HCT116 (cell line): ENCODE measurements around the gene MYZAP. TPM values are rescaled to one million over a fixed set of nuclear protein-coding genes. Genes with fewer than 3 reads are reported as not detected.

Experiments used
- ATAC-seq: fragments of 200-7000 bp; cut with Tn5 transposase; 2 replicates; pipeline ENCODE4 v1.9.1; 2020; ENCODE audit warnings: mild to moderate bottlenecking, moderate library complexity
- BruUV-seq: library from RNA; stranded (reverse); fragments of 400-500 nt; replicated peaks from 2 replicates; lab custom pipeline; 2021; lab: Mats Ljungman, UMichigan
- CTCF ChIA-PET: fragments of 300-600 bp; sonication (Branson Sonifier 250); formaldehyde crosslinking; loops from one replicate; lab custom pipeline; 2021; ENCODE audit warnings: antibody characterized with exemption; lab: Charles Lee
- POLR2A ChIA-PET: fragments of 300-600, 350-600 bp; sonication (Branson Sonifier 250); formaldehyde crosslinking; loops from one replicate; lab custom pipeline; 2021; ENCODE audit warnings: antibody characterized with exemption; lab: Charles Lee
- RAD21 ChIA-PET, 2 experiments: fragments of 300-600 bp; sonication (Branson Sonifier 250); formaldehyde crosslinking; loops; one replicate each; lab custom pipeline; 2023; ENCODE audit warnings: low total read pairs in 2 of 2; ENCODE audit not compliant: uncharacterized antibody in 2 of 2, unreplicated experiment in 2 of 2, low non-redundant PET in 1 of 2; lab: Charles Lee
- DNase-seq: peaks from one replicate; pipeline ENCODE4 v3.0.0-alpha.2; 2010; ENCODE audit warnings: low read depth, low spot score
- H2AFZ ChIP-seq: fragments of 200-600 bp; shearing (Covaris generic), sonication (generic); 2 replicates; pipeline ENCODE4 v1.6.1; 2017; ENCODE audit warnings: low read depth, mixed run types, mixed read lengths, antibody characterized with exemption, low read length; ENCODE audit not compliant: poor library complexity, severe bottlenecking
- H3K27ac ChIP-seq: 2 replicates; pipeline ENCODE4 v1.5.1; 2012; ENCODE audit warnings: low read depth, low read length
- H3K27me3 ChIP-seq: fragments of 200-600 bp; sonication (generic); 2 replicates; pipeline ENCODE4 v1.6.1; 2016; ENCODE audit warnings: mixed run types, low read length, mixed read lengths; ENCODE audit not compliant: insufficient read depth
- H3K36me3 ChIP-seq, 2 experiments: fragments of 200-500 bp in 1 of 2; fragments of 200-600 bp in 1 of 2; sonication (Bioruptor generic) in 1 of 2; sonication (generic) in 1 of 2; 2 replicates each; pipeline versions ENCODE4 v1.5.1 to v1.6.1; 2014 to 2016; ENCODE audit warnings: low read length in 2 of 2, inconsistent platforms in 1 of 2, mixed read lengths in 1 of 2, mixed run types in 1 of 2; ENCODE audit not compliant: insufficient read depth in 2 of 2, control insufficient read depth in 1 of 2
- H3K4me1 ChIP-seq, 2 experiments: fragments of 200-600 bp in 1 of 2; sonication (generic) in 1 of 2; 2 replicates each; pipeline versions ENCODE4 v1.5.1 to v1.6.1; 2012 to 2017; ENCODE audit warnings: low read length in 2 of 2, inconsistent platforms in 1 of 2, mild to moderate bottlenecking in 1 of 2, mixed read lengths in 1 of 2, mixed run types in 1 of 2, moderate library complexity in 1 of 2; ENCODE audit not compliant: insufficient read depth in 2 of 2, control insufficient read depth in 1 of 2
- H3K4me2 ChIP-seq: fragments of 200-600 bp; sonication (generic); 2 replicates; pipeline ENCODE4 v1.6.1; 2017; ENCODE audit warnings: mixed run types, low read length, mixed read lengths
- H3K4me3 ChIP-seq, 2 experiments: fragments of 200-600 bp in 1 of 2; sonication (generic) in 1 of 2; replicated peaks in 1 of 2; 2 replicates each; pipeline ENCODE4 v1.5.1; 2011 to 2016; ENCODE audit warnings: low read length in 2 of 2, control low read depth in 1 of 2, low read depth in 1 of 2, mild to moderate bottlenecking in 1 of 2, mixed read lengths in 1 of 2, mixed run types in 1 of 2
- H3K79me2 ChIP-seq: fragments of 200-600 bp; sonication (generic); 2 replicates; pipeline ENCODE4 v1.6.1; 2017; ENCODE audit warnings: mild to moderate bottlenecking, mixed run types, low read length, moderate library complexity, mixed read lengths; ENCODE audit not compliant: insufficient read depth
- H3K9ac ChIP-seq: fragments of 200-600 bp; sonication (generic); 2 replicates; pipeline ENCODE4 v1.6.1; 2016; ENCODE audit warnings: low read length, mixed read lengths
- H3K9me2 ChIP-seq: fragments of 200-600 bp; sonication (generic), shearing (Covaris generic); 2 replicates; pipeline ENCODE4 v1.6.1; 2017; ENCODE audit warnings: mixed run types, mild to moderate bottlenecking, moderate library complexity; ENCODE audit not compliant: insufficient read depth
- H3K9me3 ChIP-seq, 2 experiments: fragments of 200-500 bp in 1 of 2; fragments of 200-600 bp in 1 of 2; sonication (Bioruptor generic) in 1 of 2; sonication (generic) in 1 of 2; 2 replicates each; pipeline ENCODE4 v1.6.1; 2014 to 2017; ENCODE audit warnings: low read length in 2 of 2, mixed read lengths in 2 of 2, inconsistent platforms in 1 of 2, low read depth in 1 of 2, mild to moderate bottlenecking in 1 of 2, mixed run types in 1 of 2, moderate library complexity in 1 of 2; ENCODE audit not compliant: control insufficient read depth in 1 of 2, insufficient read depth in 1 of 2
- H4K20me1 ChIP-seq: fragments of 200-600 bp; sonication (generic), shearing (Covaris generic); 2 replicates; pipeline ENCODE4 v1.6.1; 2017; ENCODE audit warnings: mixed run types, mild to moderate bottlenecking, moderate library complexity; ENCODE audit not compliant: insufficient read depth
- CBX3 ChIP-seq: IDR thresholded peaks from 2 replicates; pipeline ENCODE4 v1.6.1; 2012; ENCODE audit warnings: low read depth
- CEBPB ChIP-seq: IDR thresholded peaks from 2 replicates; pipeline ENCODE4 v1.6.1; 2012; ENCODE audit warnings: low read depth
- EGR1 ChIP-seq: IDR thresholded peaks from 2 replicates; pipeline ENCODE4 v1.6.1; 2012; ENCODE audit warnings: low read depth
- ELF1 ChIP-seq: IDR thresholded peaks from 2 replicates; pipeline ENCODE4 v1.6.1; 2012; ENCODE audit warnings: low read depth, borderline replicate concordance
- EZH2 ChIP-seq: fragments of 200-600 bp; sonication (generic); IDR thresholded peaks from 2 replicates; pipeline ENCODE4 v1.6.1; 2017; ENCODE audit warnings: antibody characterized with exemption, mixed run types
- EZH2phosphoT487 ChIP-seq: fragments of 200-600 bp; IDR thresholded peaks from 2 replicates; pipeline ENCODE4 v1.6.1; 2018; ENCODE audit warnings: antibody characterized with exemption, borderline replicate concordance
- FOSL1 ChIP-seq: IDR thresholded peaks from 2 replicates; pipeline ENCODE4 v1.6.1; 2012; ENCODE audit warnings: low read depth
- JUND ChIP-seq: IDR thresholded peaks from 2 replicates; pipeline ENCODE4 v1.6.1; 2012
- POLR2A ChIP-seq: IDR thresholded peaks from 2 replicates; pipeline ENCODE4 v1.7.0; 2011; ENCODE audit warnings: borderline replicate concordance; ENCODE audit not compliant: insufficient read depth, insufficient read length; ENCODE audit errors: extremely low read depth
- POLR2AphosphoS5 ChIP-seq: IDR thresholded peaks from 2 replicates; pipeline ENCODE4 v1.6.1; 2011; ENCODE audit warnings: mild to moderate bottlenecking, low read depth, low read length, moderate library complexity
- RAD21 ChIP-seq: IDR thresholded peaks from 2 replicates; pipeline ENCODE4 v1.6.1; 2012; ENCODE audit warnings: low read depth, mild to moderate bottlenecking
- SIN3A ChIP-seq: IDR thresholded peaks from 2 replicates; pipeline ENCODE4 v1.6.1; 2012; ENCODE audit warnings: low read depth
- SRF ChIP-seq: IDR thresholded peaks from 2 replicates; pipeline ENCODE4 v1.6.1; 2012; ENCODE audit warnings: low read depth
- TCF7L2 ChIP-seq: IDR thresholded peaks from 2 replicates; pipeline ENCODE4 v1.7.0; 2011; ENCODE audit warnings: borderline replicate concordance, inconsistent platforms; ENCODE audit not compliant: insufficient read depth, insufficient read length; ENCODE audit errors: extremely low read depth
- ZFX ChIP-seq: fragments of 450-650 bp; IDR thresholded peaks from 2 replicates; pipeline ENCODE4 v1.6.1; 2017
- ZNF274 ChIP-seq: fragments of 200-500 bp; sonication (Bioruptor generic); IDR thresholded peaks from 2 replicates; pipeline ENCODE4 v1.6.1; 2014; ENCODE audit warnings: mild to moderate bottlenecking, low read depth, low read length, inconsistent platforms
- intact Hi-C: fragments of 100-400 bp; cut with micrococcal nuclease; formaldehyde crosslinking; loops from 2 replicates; pipeline ENCODE4 v1.10.0; 2022
- total RNA-seq: library from RNA; stranded (reverse); gene quantifications from one replicate; pipeline ENCODE4 v1.2.1, GENCODE V29; 2021; ENCODE audit not compliant: unreplicated experiment
- TF ChIP-seq, protein P1 (sequence below): IDR thresholded peaks from 2 replicates; pipeline ENCODE4 v1.6.1; 2011; ENCODE audit warnings: mild to moderate bottlenecking, low read length, moderate library complexity; ENCODE audit not compliant: insufficient replicate concordance; ENCODE audit errors: extremely low read depth
- TF ChIP-seq, protein P2 (sequence below): IDR thresholded peaks from 2 replicates; pipeline ENCODE4 v1.6.1; 2012
- TF ChIP-seq, protein P3 (sequence below): IDR thresholded peaks from 2 replicates; pipeline ENCODE4 v1.6.1; 2012; ENCODE audit warnings: low read depth
- TF ChIP-seq, protein P4 (sequence below): IDR thresholded peaks from 2 replicates; pipeline ENCODE4 v1.6.1; 2012

Gene MYZAP
- total RNA-seq, 1 experiment from 2014 or later: 5.8 TPM

DNA sequence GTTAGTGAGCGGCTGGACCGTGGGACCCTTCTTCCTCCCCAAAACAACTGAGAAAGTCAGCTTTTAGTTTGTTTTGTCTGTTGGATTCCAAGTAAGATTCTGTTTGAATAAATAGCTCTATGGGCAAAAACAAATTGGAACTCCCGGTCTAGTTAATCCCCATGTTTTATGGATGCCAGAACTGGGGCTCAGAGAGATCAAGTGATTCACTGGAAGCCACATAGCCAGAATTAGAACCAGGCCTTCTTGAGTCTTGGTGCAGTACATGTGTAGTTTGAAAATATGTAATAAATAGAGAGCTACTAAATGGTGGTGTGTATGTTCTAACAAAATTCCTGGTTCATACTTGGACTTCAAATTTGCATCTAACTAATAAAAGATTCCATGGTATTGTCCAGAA lies 85.5 kb downstream of the MYZAP start (continued):
- TF ChIP-seq, protein P1, sequence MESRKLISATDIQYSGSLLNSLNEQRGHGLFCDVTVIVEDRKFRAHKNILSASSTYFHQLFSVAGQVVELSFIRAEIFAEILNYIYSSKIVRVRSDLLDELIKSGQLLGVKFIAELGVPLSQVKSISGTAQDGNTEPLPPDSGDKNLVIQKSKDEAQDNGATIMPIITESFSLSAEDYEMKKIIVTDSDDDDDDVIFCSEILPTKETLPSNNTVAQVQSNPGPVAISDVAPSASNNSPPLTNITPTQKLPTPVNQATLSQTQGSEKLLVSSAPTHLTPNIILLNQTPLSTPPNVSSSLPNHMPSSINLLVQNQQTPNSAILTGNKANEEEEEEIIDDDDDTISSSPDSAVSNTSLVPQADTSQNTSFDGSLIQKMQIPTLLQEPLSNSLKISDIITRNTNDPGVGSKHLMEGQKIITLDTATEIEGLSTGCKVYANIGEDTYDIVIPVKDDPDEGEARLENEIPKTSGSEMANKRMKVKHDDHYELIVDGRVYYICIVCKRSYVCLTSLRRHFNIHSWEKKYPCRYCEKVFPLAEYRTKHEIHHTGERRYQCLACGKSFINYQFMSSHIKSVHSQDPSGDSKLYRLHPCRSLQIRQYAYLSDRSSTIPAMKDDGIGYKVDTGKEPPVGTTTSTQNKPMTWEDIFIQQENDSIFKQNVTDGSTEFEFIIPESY: no peak
- TF ChIP-seq ZNF274 (no peak), SIN3A (no peak), EZH2 (no peak), SRF (no peak)
- TF ChIP-seq, protein P2, sequence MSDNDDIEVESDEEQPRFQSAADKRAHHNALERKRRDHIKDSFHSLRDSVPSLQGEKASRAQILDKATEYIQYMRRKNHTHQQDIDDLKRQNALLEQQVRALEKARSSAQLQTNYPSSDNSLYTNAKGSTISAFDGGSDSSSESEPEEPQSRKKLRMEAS: no peak

DNA sequence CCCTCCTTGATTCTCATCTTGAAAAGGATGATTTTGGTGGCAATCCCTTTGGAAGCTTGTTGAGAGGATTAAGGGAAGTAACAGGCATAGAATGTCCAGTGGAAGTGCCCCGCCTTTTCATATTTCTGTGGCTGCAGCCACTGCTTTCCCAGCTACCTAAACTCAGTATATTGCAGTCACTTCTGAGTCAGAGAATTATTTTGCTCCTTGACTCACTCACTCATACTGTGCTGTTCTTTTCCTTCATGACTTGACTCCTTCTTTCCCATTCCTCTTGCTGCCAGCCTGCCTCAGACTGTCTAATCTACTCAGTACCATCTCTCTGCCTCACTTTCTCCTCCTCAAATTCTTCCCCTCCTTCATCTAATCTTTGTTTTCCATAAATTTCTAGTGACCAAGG lies 88.3 kb downstream of the MYZAP start:
- H3K27ac ChIP-seq: no peak overlapping the region
- TF ChIP-seq, protein P1: no peak
- no peak for TF ChIP-seq SIN3A
- no peak for TF ChIP-seq RAD21
- TF ChIP-seq EZH2: no peak
- TF ChIP-seq ZFX: no peak
- no peak for TF ChIP-seq POLR2AphosphoS5
- TF ChIP-seq TCF7L2: no peak
- TF ChIP-seq, protein P3, sequence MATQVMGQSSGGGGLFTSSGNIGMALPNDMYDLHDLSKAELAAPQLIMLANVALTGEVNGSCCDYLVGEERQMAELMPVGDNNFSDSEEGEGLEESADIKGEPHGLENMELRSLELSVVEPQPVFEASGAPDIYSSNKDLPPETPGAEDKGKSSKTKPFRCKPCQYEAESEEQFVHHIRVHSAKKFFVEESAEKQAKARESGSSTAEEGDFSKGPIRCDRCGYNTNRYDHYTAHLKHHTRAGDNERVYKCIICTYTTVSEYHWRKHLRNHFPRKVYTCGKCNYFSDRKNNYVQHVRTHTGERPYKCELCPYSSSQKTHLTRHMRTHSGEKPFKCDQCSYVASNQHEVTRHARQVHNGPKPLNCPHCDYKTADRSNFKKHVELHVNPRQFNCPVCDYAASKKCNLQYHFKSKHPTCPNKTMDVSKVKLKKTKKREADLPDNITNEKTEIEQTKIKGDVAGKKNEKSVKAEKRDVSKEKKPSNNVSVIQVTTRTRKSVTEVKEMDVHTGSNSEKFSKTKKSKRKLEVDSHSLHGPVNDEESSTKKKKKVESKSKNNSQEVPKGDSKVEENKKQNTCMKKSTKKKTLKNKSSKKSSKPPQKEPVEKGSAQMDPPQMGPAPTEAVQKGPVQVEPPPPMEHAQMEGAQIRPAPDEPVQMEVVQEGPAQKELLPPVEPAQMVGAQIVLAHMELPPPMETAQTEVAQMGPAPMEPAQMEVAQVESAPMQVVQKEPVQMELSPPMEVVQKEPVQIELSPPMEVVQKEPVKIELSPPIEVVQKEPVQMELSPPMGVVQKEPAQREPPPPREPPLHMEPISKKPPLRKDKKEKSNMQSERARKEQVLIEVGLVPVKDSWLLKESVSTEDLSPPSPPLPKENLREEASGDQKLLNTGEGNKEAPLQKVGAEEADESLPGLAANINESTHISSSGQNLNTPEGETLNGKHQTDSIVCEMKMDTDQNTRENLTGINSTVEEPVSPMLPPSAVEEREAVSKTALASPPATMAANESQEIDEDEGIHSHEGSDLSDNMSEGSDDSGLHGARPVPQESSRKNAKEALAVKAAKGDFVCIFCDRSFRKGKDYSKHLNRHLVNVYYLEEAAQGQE: no peak
- no peak for TF ChIP-seq EZH2phosphoT487
- TF ChIP-seq JUND: no peak
- no peak for TF ChIP-seq EGR1
- no peak for TF ChIP-seq ELF1
- no peak for TF ChIP-seq CEBPB
- no peak for TF ChIP-seq FOSL1
- no peak for TF ChIP-seq CBX3
- TF ChIP-seq, protein P4, sequence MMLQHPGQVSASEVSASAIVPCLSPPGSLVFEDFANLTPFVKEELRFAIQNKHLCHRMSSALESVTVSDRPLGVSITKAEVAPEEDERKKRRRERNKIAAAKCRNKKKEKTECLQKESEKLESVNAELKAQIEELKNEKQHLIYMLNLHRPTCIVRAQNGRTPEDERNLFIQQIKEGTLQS: no peak
- no peak for TF ChIP-seq POLR2A

More for the DNA sequence above, 88.3 kb downstream of the MYZAP start:
- no peak overlapping the region for H3K9ac ChIP-seq
- H2AFZ ChIP-seq: no peak overlapping the region
- H3K36me3 ChIP-seq: no peaks in the 10 kb centered on the region
- no peaks in the 10 kb centered on the region for H3K9me3 ChIP-seq
- ChIA-PET POLR2A (no interaction called here), CTCF (no interaction called here), RAD21 (no interaction called here)
- peaks cover 0 to 18% of the 10 kb centered on the region in 2 experiments; a peak in 1 of 4 replicates for H3K4me1 ChIP-seq
- intact Hi-C loops: no loop called here
- no peaks in the 10 kb centered on the region for H3K27me3 ChIP-seq
- ATAC-seq: no peak
- no peak for DNase-seq
- no peaks in the 10 kb centered on the region for H4K20me1 ChIP-seq
- no peaks in the 10 kb centered on the region for H3K79me2 ChIP-seq
- BruUV-seq: no TSS peak
- no peaks in the 10 kb centered on the region for H3K9me2 ChIP-seq
- H3K4me2 ChIP-seq: no peak overlapping the region
- no peak overlapping the region for H3K4me3 ChIP-seq
